ENCODE measurements around the gene DNM1.
A peak's percentile ranks its signal among the peaks of the same experiment; 100 is the strongest.

DNM1 gene

GRCh38 chr9:128249558-128249907 is 46.4 kb downstream of the DNM1 start:
- no peaks in the 10 kb centered on the region for H3K27me3 ChIP-seq (ENCODE audit: insufficient read depth, low read length, poor library complexity)
- no peak overlapping the region for H3K4ac ChIP-seq (ENCODE audit: low read depth, low read length)
- no peak overlapping the region for H3K56ac ChIP-seq (ENCODE audit: low read length)
- peaks cover 5% of the 10 kb centered on the region for H3K79me1 ChIP-seq (ENCODE audit: low read length)
- H3K23ac ChIP-seq (ENCODE audit: low read length) = no peak overlapping the region
- no peak overlapping the region for H3K27ac ChIP-seq (ENCODE audit: low read depth, low read length)
- H4K5ac ChIP-seq (ENCODE audit: low read length) = no peak overlapping the region
- no peak overlapping the region for H2BK5ac ChIP-seq (ENCODE audit: low read length)
- H2BK120ac ChIP-seq (ENCODE audit: low read depth, low read length) = no peak overlapping the region
- no peak overlapping the region for H3K4me3 ChIP-seq (ENCODE audit: low read length)
- H3K18ac ChIP-seq (ENCODE audit: low read length) = no peak overlapping the region
- H3K9ac ChIP-seq (ENCODE audit: low read length) = no peak overlapping the region
- DNase-seq = no peak
- H2AK5ac ChIP-seq (ENCODE audit: low read length) = no peak overlapping the region
- peaks cover 10% of the 10 kb centered on the region for H3K4me1 ChIP-seq (ENCODE audit: control insufficient read depth, low read depth, low read length)
- no CpG with 5 or more reads among the region's 8 CpGs for WGBS (ENCODE audit: extremely low coverage, insufficient coverage, low lambda C conversion rate)
- no peaks in the 10 kb centered on the region for H3K36me3 ChIP-seq (ENCODE audit: control insufficient read depth, insufficient read depth, low read length)
- no peak overlapping the region for H4K8ac ChIP-seq (ENCODE audit: low read depth, low read length)
- H2BK15ac ChIP-seq (replicated peaks; ENCODE audit: low read depth) = no peak overlapping the region
- no peak overlapping the region for H3K4me2 ChIP-seq (ENCODE audit: low read length)
- H3K79me2 ChIP-seq (ENCODE audit: control insufficient read depth, insufficient read depth, low read length) = no peaks in the 10 kb centered on the region

GRCh38 chr9:128249908-128250838 is 47.0 kb downstream of the DNM1 start:
- Histone ChIP-seq H2BK15ac (replicated peaks; ENCODE audit: low read depth) (no peak overlapping the region), H3K27me3 (ENCODE audit: insufficient read depth, low read length, poor library complexity) (no peaks in the 10 kb centered on the region), H3K4me2 (ENCODE audit: low read length) (peak overlapping the region; percentile 77), H4K5ac (ENCODE audit: low read length) (no peak overlapping the region), H3K18ac (ENCODE audit: low read length) (peak overlapping the region; percentile 40), H2BK120ac (ENCODE audit: low read depth, low read length) (no peak overlapping the region), H4K8ac (ENCODE audit: low read depth, low read length) (no peak overlapping the region), H3K36me3 (ENCODE audit: control insufficient read depth, insufficient read depth, low read length) (no peaks in the 10 kb centered on the region), H3K79me2 (ENCODE audit: control insufficient read depth, insufficient read depth, low read length) (no peaks in the 10 kb centered on the region), H3K4me1 (ENCODE audit: control insufficient read depth, low read depth, low read length) (peaks cover 10% of the 10 kb centered on the region), H2BK5ac (ENCODE audit: low read length) (no peak overlapping the region), H3K56ac (ENCODE audit: low read length) (peak overlapping the region; percentile 87), H3K9ac (ENCODE audit: low read length) (peak overlapping the region; percentile 69), H3K4ac (ENCODE audit: low read depth, low read length) (no peak overlapping the region), H2AK5ac (ENCODE audit: low read length) (no peak overlapping the region), H3K27ac (ENCODE audit: low read depth, low read length) (no peak overlapping the region), H3K79me1 (ENCODE audit: low read length) (peaks cover 5% of the 10 kb centered on the region), H3K4me3 (ENCODE audit: low read length) (peak overlapping the region; percentile 56), H3K23ac (ENCODE audit: low read length) (no peak overlapping the region)
- peak; percentile 90 for DNase-seq
- no CpG with 5 or more reads among the region's 81 CpGs for WGBS (ENCODE audit: extremely low coverage, insufficient coverage, low lambda C conversion rate)

GRCh38 chr9:128250839-128251731 is 47.9 kb downstream of the DNM1 start:
- Histone ChIP-seq H4K8ac (ENCODE audit: low read depth, low read length) (no peak overlapping the region), H2BK15ac (replicated peaks; ENCODE audit: low read depth) (no peak overlapping the region), H3K4ac (ENCODE audit: low read depth, low read length) (no peak overlapping the region), H3K4me3 (ENCODE audit: low read length) (peak overlapping the region; percentile 56), H3K9ac (ENCODE audit: low read length) (peak overlapping the region; percentile 69), H3K18ac (ENCODE audit: low read length) (peak overlapping the region; percentile 40), H3K27me3 (ENCODE audit: insufficient read depth, low read length, poor library complexity) (no peaks in the 10 kb centered on the region), H3K79me1 (ENCODE audit: low read length) (peaks cover 5% of the 10 kb centered on the region), H2BK120ac (ENCODE audit: low read depth, low read length) (no peak overlapping the region), H3K79me2 (ENCODE audit: control insufficient read depth, insufficient read depth, low read length) (no peaks in the 10 kb centered on the region), H2AK5ac (ENCODE audit: low read length) (no peak overlapping the region), H4K5ac (ENCODE audit: low read length) (no peak overlapping the region), H3K27ac (ENCODE audit: low read depth, low read length) (no peak overlapping the region), H3K36me3 (ENCODE audit: control insufficient read depth, insufficient read depth, low read length) (no peaks in the 10 kb centered on the region), H3K4me1 (ENCODE audit: control insufficient read depth, low read depth, low read length) (peaks cover 5% of the 10 kb centered on the region), H3K56ac (ENCODE audit: low read length) (peak overlapping the region; percentile 87), H2BK5ac (ENCODE audit: low read length) (no peak overlapping the region), H3K4me2 (ENCODE audit: low read length) (peak overlapping the region; percentile 77), H3K23ac (ENCODE audit: low read length) (peak overlapping the region; percentile 97)
- no CpG with 5 or more reads among the region's 43 CpGs for WGBS (ENCODE audit: extremely low coverage, insufficient coverage, low lambda C conversion rate)
- no peak for DNase-seq

- peaks cover 3% of the 10 kb centered on the region for H3K4me1 ChIP-seq (ENCODE audit: control insufficient read depth, low read depth, low read length)
- H3K4me3 ChIP-seq (ENCODE audit: low read length) = no peak overlapping the region
- DNase-seq = no peak
- peaks cover 5% of the 10 kb centered on the region for H3K79me1 ChIP-seq (ENCODE audit: low read length)
- H4K5ac ChIP-seq (ENCODE audit: low read length) = no peak overlapping the region
- H2BK15ac ChIP-seq (replicated peaks; ENCODE audit: low read depth) = no peak overlapping the region
- no peaks in the 10 kb centered on the region for H3K27me3 ChIP-seq (ENCODE audit: insufficient read depth, low read length, poor library complexity)
- no peak overlapping the region for H4K8ac ChIP-seq (ENCODE audit: low read depth, low read length)
- no peak overlapping the region for H3K23ac ChIP-seq (ENCODE audit: low read length)
- H3K18ac ChIP-seq (ENCODE audit: low read length) = no peak overlapping the region
- H2BK120ac ChIP-seq (ENCODE audit: low read depth, low read length) = no peak overlapping the region
- no peak overlapping the region for H3K27ac ChIP-seq (ENCODE audit: low read depth, low read length)
- H3K79me2 ChIP-seq (ENCODE audit: control insufficient read depth, insufficient read depth, low read length) = no peaks in the 10 kb centered on the region
- H3K36me3 ChIP-seq (ENCODE audit: control insufficient read depth, insufficient read depth, low read length) = no peaks in the 10 kb centered on the region
- H3K4ac ChIP-seq (ENCODE audit: low read depth, low read length) = no peak overlapping the region
- H3K56ac ChIP-seq (ENCODE audit: low read length) = no peak overlapping the region
- peak overlapping the region; percentile 69 for H3K9ac ChIP-seq (ENCODE audit: low read length)
- no peak overlapping the region for H2BK5ac ChIP-seq (ENCODE audit: low read length)
- no CpG with 5 or more reads among the region's 3 CpGs for WGBS (ENCODE audit: extremely low coverage, insufficient coverage, low lambda C conversion rate)
- no peak overlapping the region for H3K4me2 ChIP-seq (ENCODE audit: low read length)
- H2AK5ac ChIP-seq (ENCODE audit: low read length) = no peak overlapping the region
Measured at GRCh38 chr9:128251732-128252100, 48.5 kb downstream of the DNM1 start.

- no peak for DNase-seq
- no peaks in the 10 kb centered on the region for H3K27me3 ChIP-seq (ENCODE audit: insufficient read depth, low read length, poor library complexity)
- H3K56ac ChIP-seq (ENCODE audit: low read length) = no peak overlapping the region
- WGBS (ENCODE audit: extremely low coverage, insufficient coverage, low lambda C conversion rate) = no CpG with 5 or more reads among the region's 25 CpGs
- H3K79me1 ChIP-seq (ENCODE audit: low read length) = peaks cover 5% of the 10 kb centered on the region
- H4K8ac ChIP-seq (ENCODE audit: low read depth, low read length) = no peak overlapping the region
- peaks cover 1% of the 10 kb centered on the region for H3K36me3 ChIP-seq (ENCODE audit: control insufficient read depth, insufficient read depth, low read length)
- no peak overlapping the region for H2BK120ac ChIP-seq (ENCODE audit: low read depth, low read length)
- H2AK5ac ChIP-seq (ENCODE audit: low read length) = no peak overlapping the region
- H4K5ac ChIP-seq (ENCODE audit: low read length) = no peak overlapping the region
- H3K4ac ChIP-seq (ENCODE audit: low read depth, low read length) = no peak overlapping the region
- H3K4me2 ChIP-seq (ENCODE audit: low read length) = no peak overlapping the region
- H3K79me2 ChIP-seq (ENCODE audit: control insufficient read depth, insufficient read depth, low read length) = no peaks in the 10 kb centered on the region
- H3K27ac ChIP-seq (ENCODE audit: low read depth, low read length) = no peak overlapping the region
- no peak overlapping the region for H3K23ac ChIP-seq (ENCODE audit: low read length)
- H3K4me3 ChIP-seq (ENCODE audit: low read length) = no peak overlapping the region
- no peak overlapping the region for H3K9ac ChIP-seq (ENCODE audit: low read length)
- no peak overlapping the region for H2BK5ac ChIP-seq (ENCODE audit: low read length)
- H2BK15ac ChIP-seq (replicated peaks; ENCODE audit: low read depth) = no peak overlapping the region
- peaks cover 3% of the 10 kb centered on the region for H3K4me1 ChIP-seq (ENCODE audit: control insufficient read depth, low read depth, low read length)
- H3K18ac ChIP-seq (ENCODE audit: low read length) = no peak overlapping the region
Measured at GRCh38 chr9:128252317-128253139, 49.3 kb downstream of the DNM1 start.

Data from mesendoderm (in vitro differentiated cells).